Fibroblast of villous mesenchyme (primary cell): Measurements from ENCODE around the gene ZNF148. TPM values are rescaled to one million over a fixed set of nuclear protein-coding genes. Genes with fewer than 3 reads are reported as not detected.

Source experiments
- DNase-seq: peaks from one replicate; pipeline ENCODE4 v3.0.0-alpha.2; 2010; ENCODE audit warnings: low read depth
- H3K4me3 ChIP-seq: 2 replicates; pipeline ENCODE4 v1.5.1; 2011; ENCODE audit warnings: low read depth, mild to moderate bottlenecking, low read length
- CTCF ChIP-seq: IDR thresholded peaks from 2 replicates; pipeline ENCODE4 v1.5.1; 2012; ENCODE audit warnings: low read depth, mild to moderate bottlenecking, low read length; ENCODE audit not compliant: insufficient read depth
- total RNA-seq: library from RNA; depleted of rRNA; stranded (reverse); fragments of >200 nt; gene quantifications from 2 replicates; pipeline ENCODE4 v1.2.3, GENCODE V29; 2012

The ZNF148 gene
- total RNA-seq, 1 donor, result 42.7 TPM

GRCh38 chr3:125256675-125257074, 118.5 kb downstream of the ZNF148 start:
- no peak overlapping the region for H3K4me3 ChIP-seq
- no peak for DNase-seq
- no peak for TF ChIP-seq CTCF

- no peak for DNase-seq
- no peak overlapping the region for H3K4me3 ChIP-seq
- TF ChIP-seq CTCF, result no peak
Observed at GRCh38 chr3:125250973-125251372, 124.2 kb downstream of the ZNF148 start.

- no peak for TF ChIP-seq CTCF
- no peak overlapping the region for H3K4me3 ChIP-seq
- DNase-seq, result no peak
Observed at GRCh38 chr3:125246237-125246636, 128.9 kb downstream of the ZNF148 start.

- no peak for DNase-seq
- H3K4me3 ChIP-seq, result no peak overlapping the region
- no peak for TF ChIP-seq CTCF
Observed at GRCh38 chr3:125245521-125245920, 129.6 kb downstream of the ZNF148 start.

GRCh38 chr3:125240496-125240895, 134.6 kb downstream of the ZNF148 start:
- no peak for TF ChIP-seq CTCF
- H3K4me3 ChIP-seq, result no peak overlapping the region
- DNase-seq, result peak; percentile 59

GRCh38 chr3:125239266-125239665, 135.9 kb downstream of the ZNF148 start:
- no peak for DNase-seq
- TF ChIP-seq CTCF, result no peak
- no peak overlapping the region for H3K4me3 ChIP-seq

GRCh38 chr3:125238759-125239158, 136.4 kb downstream of the ZNF148 start:
- TF ChIP-seq CTCF, result no peak
- no peak for DNase-seq
- no peak overlapping the region for H3K4me3 ChIP-seq
